H1 (cell line): ENCODE measurements around the gene PARM1. TPM values are rescaled to one million over a fixed set of nuclear protein-coding genes. Genes with fewer than 3 reads are reported as not detected.

Experiments
- CREB1 ChIP-seq: IDR thresholded peaks from 2 replicates; pipeline ENCODE4 v1.6.1; 2012; ENCODE audit warnings: inconsistent platforms
- CTCF ChIP-seq, 3 experiments: IDR thresholded peaks; 1 replicate in 2 of 3; 2 replicates in 1 of 3; pipeline versions ENCODE4 v1.5.1 to v1.6.1; 2011; ENCODE audit warnings: low read length in 3 of 3, mild to moderate bottlenecking in 3 of 3, inconsistent platforms in 2 of 3, low read depth in 1 of 3, moderate library complexity in 1 of 3; ENCODE audit not compliant: insufficient read depth in 1 of 3; ENCODE audit errors: control extremely low read depth in 1 of 3
- GABPA ChIP-seq: IDR thresholded peaks from 2 replicates; pipeline ENCODE4 v1.6.1; 2011; ENCODE audit warnings: mild to moderate bottlenecking, low read length, moderate library complexity, borderline replicate concordance; ENCODE audit not compliant: insufficient read depth
- POLR2AphosphoS5 ChIP-seq: IDR thresholded peaks from 2 replicates; pipeline ENCODE4 v1.6.1; 2011; ENCODE audit warnings: low read depth, low read length
- polyA plus RNA-seq, 7 experiments: library from polyadenylated mRNA; depleted of rRNA in 3 of 7; stranded (reverse) in 5 of 7; unstranded in 2 of 7; fragments of >200 nt in 5 of 7; fragments of 200-250 nt in 2 of 7; gene quantifications; 1 replicate in 5 of 7; 2 replicates in 1 of 7; 4 replicates in 1 of 7; pipeline versions ENCODE4 v1.2.1 to v1.2.3, GENCODE V29; 2011 to 2013; ENCODE audit warnings: missing spikeins in 2 of 7, mixed read lengths in 2 of 7
- total RNA-seq: library from RNA; stranded (reverse); fragmentation: NEBNext Ultra II Directional; extraction: Animal tissue kit (Norgen Biotek cat#: 25700); gene quantifications from 2 replicates; pipeline ENCODE4 v1.2.1, GENCODE V29; 2021

Gene PARM1
- total and polyA plus RNA-seq, 2 of the 8 experiments (the other 6 are each of a cell fraction or from before 2014, with no cell fraction given), result 2.0 to 5.3 TPM

- no peak for TF ChIP-seq CTCF (IDR thresholded peaks at IDR 0.05; ENCODE audit: control extremely low read depth in 1 of 3, insufficient read depth in 1 of 3, low read depth in 1 of 3, low read length in 3 of 3)
- TF ChIP-seq GABPA, result no peak
- no peak for TF ChIP-seq POLR2AphosphoS5
- TF ChIP-seq CREB1, result no peak
- TF ChIP-seq, all 59 proteins: peak for 0
These were observed 105.5 kb downstream of the PARM1 start (continued) for GRCh38 chr4:75038376-75038775.
